GM23248 (cell line): ENCODE results near the gene KCNN1. TPM values are rescaled to one million over a fixed set of nuclear protein-coding genes. Genes with fewer than 3 reads are reported as not detected.

Experiments
- DNase-seq: peaks from one replicate; pipeline ENCODE4 v3.0.0-alpha.2; 2015
- H2AFZ ChIP-seq: fragments of 200-600 bp; sonication (generic); 2 replicates; pipeline ENCODE4 v1.6.1; 2016; ENCODE audit warnings: antibody characterized with exemption
- H3F3A ChIP-seq: fragments of 200-600 bp; sonication (generic); 2 replicates; pipeline ENCODE4 v1.6.1; 2016; ENCODE audit warnings: mild to moderate bottlenecking, antibody characterized with exemption, mixed run types; ENCODE audit not compliant: insufficient read depth
- H3K27ac ChIP-seq: fragments of 200-600 bp; sonication (generic); 2 replicates; pipeline ENCODE4 v1.5.1; 2016; ENCODE audit warnings: mild to moderate bottlenecking
- H3K27me3 ChIP-seq: fragments of 200-600 bp; sonication (generic); replicated peaks from 2 replicates; pipeline ENCODE4 v1.6.1; 2016; ENCODE audit warnings: mild to moderate bottlenecking; ENCODE audit not compliant: insufficient read depth
- H3K36me3 ChIP-seq: fragments of 200-600 bp; sonication (generic); 2 replicates; pipeline ENCODE4 v1.6.1; 2016; ENCODE audit warnings: low read depth, mild to moderate bottlenecking
- H3K4me1 ChIP-seq: fragments of 200-600 bp; sonication (generic); 2 replicates; pipeline ENCODE4 v1.6.1; 2016; ENCODE audit warnings: mild to moderate bottlenecking; ENCODE audit not compliant: insufficient read depth
- H3K4me2 ChIP-seq: fragments of 200-600 bp; sonication (generic); one replicate; pipeline ENCODE4 v1.6.1; 2016; ENCODE audit warnings: mild to moderate bottlenecking; ENCODE audit not compliant: unreplicated experiment
- H3K4me3 ChIP-seq: fragments of 200-600 bp; sonication (generic); 2 replicates; pipeline ENCODE4 v1.5.1; 2016; ENCODE audit warnings: mild to moderate bottlenecking
- H3K79me2 ChIP-seq: fragments of 200-600 bp; sonication (generic); 2 replicates; pipeline ENCODE4 v1.6.1; 2016; ENCODE audit warnings: mild to moderate bottlenecking; ENCODE audit not compliant: insufficient read depth
- H3K9ac ChIP-seq: fragments of 200-600 bp; sonication (generic); 2 replicates; pipeline ENCODE4 v1.6.1; 2016; ENCODE audit warnings: mild to moderate bottlenecking
- H3K9me2 ChIP-seq: fragments of 200-600 bp; sonication (generic); 2 replicates; pipeline ENCODE4 v1.6.1; 2016; ENCODE audit warnings: mixed run types, mild to moderate bottlenecking, moderate library complexity; ENCODE audit not compliant: insufficient read depth
- H3K9me3 ChIP-seq: fragments of 200-600 bp; sonication (generic); one replicate; pipeline ENCODE4 v1.6.1; 2017; ENCODE audit warnings: low read depth
- H4K20me1 ChIP-seq: fragments of 200-600 bp; sonication (generic); 2 replicates; pipeline ENCODE4 v1.6.0; 2016; ENCODE audit not compliant: insufficient read depth
- EZH2 ChIP-seq: fragments of 200-600 bp; sonication (generic); IDR thresholded peaks from 2 replicates; pipeline ENCODE4 v1.6.1; 2018; ENCODE audit warnings: antibody characterized with exemption, mild to moderate bottlenecking; ENCODE audit not compliant: insufficient read depth, poor library complexity, severe bottlenecking
- EZH2phosphoT487 ChIP-seq: fragments of 200-600 bp; sonication (generic); IDR thresholded peaks from 2 replicates; pipeline ENCODE4 v1.6.1; 2018; ENCODE audit warnings: antibody characterized with exemption, moderate library complexity, mild to moderate bottlenecking, low read depth; ENCODE audit not compliant: insufficient read depth
- WGBS, 2 experiments: methylation state at CpG; one replicate each; pipeline ENCODE4 v1.1.6; 2015 to 2017; ENCODE audit warnings: low lambda C conversion rate in 2 of 2, low coverage in 1 of 2; ENCODE audit errors: missing lambda C conversion rate in 2 of 2; 5-methylcytosine and 5-hydroxymethylcytosine counted together
- in situ Hi-C: fragments of 300-500 bp; cut with MboI; formaldehyde crosslinking; loops from 2 replicates; pipeline ENCODE4 v1.15.0; 2020
- polyA plus RNA-seq: library from polyadenylated mRNA; unstranded; fragments of >200 nt; fragmentation: Nextera tagmentation; extraction: Ambion mirVana; gene quantifications from 2 replicates; pipeline ENCODE4 v1.2.1, GENCODE V29; 2016
- small RNA-seq: library from RNA; depleted of rRNA; stranded (forward); fragments of <200 nt; gene quantifications from one replicate; pipeline ENCODE3, GENCODE V24; 2014; ENCODE audit warnings: low read depth, low replicate concordance
- total RNA-seq: library from RNA; depleted of rRNA; stranded (reverse); fragments of >200 nt; shearing (Covaris generic); gene quantifications from 2 replicates; pipeline ENCODE4 v1.2.3, GENCODE V29; 2014; rRNA removed

KCNN1 gene
- total and polyA plus RNA-seq, 2 experiments from 2014 or later, result not detected

GRCh38 chr19:18046059-18046718 is 79.3 kb downstream of the KCNN1 start:
- in situ Hi-C loops, result no loop called here
- H3K27me3 ChIP-seq, result no peaks in the 10 kb centered on the region
- TF ChIP-seq EZH2phosphoT487 (no peak), EZH2 (no peak)

GRCh38 chr19:18049385-18049784 is 82.5 kb downstream of the KCNN1 start:
- TF ChIP-seq EZH2phosphoT487 (no peak), EZH2 (no peak)
- Histone ChIP-seq H3K79me2 (no peaks in the 10 kb centered on the region), H4K20me1 (no peaks in the 10 kb centered on the region), H3F3A (peaks cover 32% of the 10 kb centered on the region), H3K27me3 (no peaks in the 10 kb centered on the region), H2AFZ (no peak overlapping the region), H3K36me3 (no peaks in the 10 kb centered on the region), H3K9me2 (no peaks in the 10 kb centered on the region), H3K27ac (no peak overlapping the region), H3K9ac (no peak overlapping the region), H3K4me1 (peaks cover 19% of the 10 kb centered on the region), H3K4me2 (no peak overlapping the region), H3K4me3 (no peak overlapping the region), H3K9me3 (no peaks in the 10 kb centered on the region)
- DNase-seq, result peak; percentile 63
- in situ Hi-C loops, result no loop called here
- 43 to 44% methylated on average over 10 of the region's 10 CpGs for WGBS, 2 experiments

More at GRCh38 chr19:18046059-18046718, 79.3 kb downstream of the KCNN1 start:
- Histone ChIP-seq H3K36me3 (no peaks in the 10 kb centered on the region), H3K9me2 (no peaks in the 10 kb centered on the region), H4K20me1 (no peaks in the 10 kb centered on the region), H3K9me3 (no peaks in the 10 kb centered on the region), H3K79me2 (no peaks in the 10 kb centered on the region), H3K9ac (peak overlapping the region; percentile 71), H3K4me2 (peak overlapping the region; percentile 93), H3K27ac (peak overlapping the region; percentile 72), H2AFZ (no peak overlapping the region), H3F3A (peaks cover 21% of the 10 kb centered on the region), H3K4me3 (no peak overlapping the region), H3K4me1 (peaks cover 15% of the 10 kb centered on the region)
- peak; percentile 91 for DNase-seq
- 20 to 25% methylated on average over 12 to 14 of the region's 14 CpGs for WGBS, 2 experiments

Small RNA genes within 50 kb of the gene (small RNA-seq; reads per million reads assigned to genes)
- gene RNA5SP468, result not detected

Other genes starting within 250 kb of the KCNN1 start
- gene MAP1S, start 247.6 kb upstream of the KCNN1 start, total RNA-seq, result 20.4 and 37.1 TPM in 2 replicates
- 41.7 and 44.8 TPM in 2 replicates for gene MAP1S, start 247.6 kb upstream of the KCNN1 start, polyA plus RNA-seq
- 0.43 and 0.89 TPM in 2 replicates for gene FCHO1, start 215.6 kb upstream of the KCNN1 start, total RNA-seq
- gene FCHO1, start 215.6 kb upstream of the KCNN1 start, polyA plus RNA-seq, result 0.96 and 1.1 TPM in 2 replicates
- gene B3GNT3, start 172.0 kb upstream of the KCNN1 start, total RNA-seq, result not detected in 2 replicates
- not detected in 2 replicates for gene B3GNT3, start 172.0 kb upstream of the KCNN1 start, polyA plus RNA-seq
- not detected in 2 replicates for gene INSL3, start 145.6 kb upstream of the KCNN1 start, total RNA-seq
- gene INSL3, start 145.6 kb upstream of the KCNN1 start, polyA plus RNA-seq, result not detected in 2 replicates
- 5.9 and 8.7 TPM in 2 replicates for gene JAK3, start 119.1 kb upstream of the KCNN1 start, total RNA-seq
- gene JAK3, start 119.1 kb upstream of the KCNN1 start, polyA plus RNA-seq, result 4.1 and 5.0 TPM in 2 replicates
- gene RPL18A, start 107.2 kb upstream of the KCNN1 start, total RNA-seq, result 680 and 837 TPM in 2 replicates
- 1,456 and 1,474 TPM in 2 replicates for gene RPL18A, start 107.2 kb upstream of the KCNN1 start, polyA plus RNA-seq
- gene SLC5A5, start 95.2 kb upstream of the KCNN1 start, total RNA-seq, result not detected in 2 replicates
- not detected in 2 replicates for gene SLC5A5, start 95.2 kb upstream of the KCNN1 start, polyA plus RNA-seq
- gene CCDC124, start 34.1 kb upstream of the KCNN1 start, total RNA-seq, result 14.4 and 29.6 TPM in 2 replicates
- gene CCDC124, start 34.1 kb upstream of the KCNN1 start, polyA plus RNA-seq, result 125 and 130 TPM in 2 replicates
- 15.9 and 19.7 TPM in 2 replicates for gene ARRDC2, start 41.1 kb downstream of the KCNN1 start, total RNA-seq
- 5.4 and 5.7 TPM in 2 replicates for gene ARRDC2, start 41.1 kb downstream of the KCNN1 start, polyA plus RNA-seq
- gene IL12RB1, start 119.8 kb downstream of the KCNN1 start, total RNA-seq, result not detected in 2 replicates
- gene IL12RB1, start 119.8 kb downstream of the KCNN1 start, polyA plus RNA-seq, result not detected in 2 replicates
- 3.2 and 3.8 TPM in 2 replicates for gene MAST3, start 130.7 kb downstream of the KCNN1 start, total RNA-seq
- gene MAST3, start 130.7 kb downstream of the KCNN1 start, polyA plus RNA-seq, result 5.6 and 6.1 TPM in 2 replicates
- 29.2 and 48.9 TPM in 2 replicates for gene PIK3R2, start 186.1 kb downstream of the KCNN1 start, total RNA-seq
- 1.5 and 1.6 TPM in 2 replicates for gene PIK3R2, start 186.1 kb downstream of the KCNN1 start, polyA plus RNA-seq
- 0.86 and 15.9 TPM in 2 replicates for gene IFI30, start 206.7 kb downstream of the KCNN1 start, total RNA-seq
- 10.3 and 14.3 TPM in 2 replicates for gene IFI30, start 206.7 kb downstream of the KCNN1 start, polyA plus RNA-seq
- gene MPV17L2, start 226.1 kb downstream of the KCNN1 start, total RNA-seq, result 43.2 and 69.4 TPM in 2 replicates
- gene MPV17L2, start 226.1 kb downstream of the KCNN1 start, polyA plus RNA-seq, result 21.0 and 22.4 TPM in 2 replicates
- 1.4 and 1.8 TPM in 2 replicates for gene RAB3A, start 236.9 kb downstream of the KCNN1 start, total RNA-seq
- 1.9 and 2.0 TPM in 2 replicates for gene RAB3A, start 236.9 kb downstream of the KCNN1 start, polyA plus RNA-seq